Activated CD4-positive, alpha-beta T cell treated with anti-CD3 and anti-CD28 coated beads for 4 hours (primary cell): ENCODE data around the gene ADGRD1.

Experiments
- DNase-seq, 2 donors: peaks; one replicate each; pipeline ENCODE4 v3.0.0-alpha.2; 2020

The ADGRD1 gene

DNA sequence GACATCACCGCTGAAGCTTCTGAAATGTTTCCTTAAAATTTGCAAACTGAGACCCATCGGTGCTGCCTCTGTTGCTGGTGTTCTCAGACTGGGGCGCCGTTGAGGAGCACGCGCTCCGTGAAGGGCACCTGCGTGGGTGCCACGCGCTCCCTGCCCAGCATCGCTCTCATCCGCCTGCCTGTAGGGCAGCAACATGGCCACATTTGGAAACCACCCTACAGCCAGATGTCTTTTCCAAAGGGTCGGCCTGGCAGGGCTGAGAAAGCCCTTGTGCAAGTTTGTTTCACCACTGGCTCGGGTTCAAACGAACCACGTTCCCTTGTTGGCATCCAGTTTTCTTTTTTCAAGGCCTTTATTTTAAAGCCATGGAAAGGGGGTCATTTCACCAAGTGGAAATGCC, 13.9 kb downstream of the ADGRD1 start:
- no peak for DNase-seq

DNA sequence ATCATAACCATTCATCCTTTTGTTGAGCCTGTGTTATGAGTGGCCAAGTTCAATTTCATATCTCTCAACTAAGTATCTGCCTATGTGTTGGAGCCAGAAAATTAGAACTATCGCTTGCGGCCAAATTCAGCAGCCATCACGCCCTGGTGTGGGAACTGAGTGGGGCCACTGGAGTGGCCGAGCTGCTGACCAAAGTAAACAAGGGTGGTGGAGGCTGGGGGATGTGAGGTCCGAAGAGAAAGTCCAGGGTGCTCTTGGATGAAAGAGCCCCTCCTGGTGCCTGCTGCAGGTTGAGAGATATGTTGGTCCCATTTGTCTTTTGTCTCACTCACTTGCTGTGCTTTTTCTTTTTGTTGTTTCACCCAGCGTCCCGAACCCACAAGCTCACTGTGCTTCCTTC, 14.9 kb downstream of the ADGRD1 start:
- no peak for DNase-seq

DNA sequence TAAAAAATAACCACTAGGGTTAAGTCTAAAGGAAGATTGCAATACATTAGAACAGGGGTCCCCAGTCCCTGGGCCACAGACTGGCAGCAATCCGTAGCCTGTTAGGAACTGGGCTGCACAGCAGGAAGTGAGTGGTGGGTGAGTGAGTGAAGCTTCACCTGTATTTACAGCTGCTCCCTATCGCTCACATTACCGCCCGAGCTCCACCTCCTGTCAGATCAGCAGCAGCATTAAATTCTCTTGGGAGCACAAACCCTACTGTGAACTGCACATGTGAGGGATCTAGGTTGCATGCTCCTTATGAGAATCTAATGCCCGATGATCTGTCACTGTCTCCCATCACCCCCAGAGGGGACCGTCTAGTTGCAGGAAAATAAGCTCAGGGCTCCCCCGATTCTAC, 15.5 kb downstream of the ADGRD1 start:
- DNase-seq, result no peak

DNA sequence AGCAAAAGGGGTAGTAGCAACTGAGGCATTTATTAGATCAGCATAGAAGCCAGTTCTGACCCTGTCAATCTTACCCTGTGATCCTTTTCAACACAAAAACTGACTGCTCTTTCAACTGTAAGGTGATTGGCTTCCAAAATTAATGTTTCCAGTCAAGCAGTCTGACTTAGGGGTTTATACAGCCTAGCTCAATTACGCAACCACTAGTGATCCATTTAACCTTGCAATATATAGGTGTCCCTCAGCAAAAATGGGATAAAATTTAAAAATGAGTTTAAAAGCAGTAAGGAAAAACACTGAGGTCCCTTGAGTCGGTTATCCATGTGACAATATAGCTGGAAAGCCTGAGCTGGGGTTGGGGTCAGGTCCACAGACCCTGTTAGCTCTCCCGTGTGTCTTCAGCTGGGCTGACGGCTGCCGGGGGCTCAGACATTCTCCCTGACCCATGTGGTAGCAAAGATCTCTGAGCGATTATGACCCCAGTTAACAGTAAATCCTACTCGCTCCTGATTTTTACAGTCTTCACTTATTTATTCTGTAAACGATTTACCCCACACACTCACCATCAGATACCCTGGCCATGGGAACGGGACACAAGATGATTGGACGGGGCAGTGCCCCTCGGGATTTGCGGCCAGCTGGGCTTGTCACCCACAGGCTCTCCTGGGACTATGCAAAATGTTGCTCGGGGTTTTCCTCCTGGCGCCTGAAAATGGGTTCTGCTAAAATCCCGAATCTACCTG, 16.6 kb downstream of the ADGRD1 start:
- no peak for DNase-seq

DNA sequence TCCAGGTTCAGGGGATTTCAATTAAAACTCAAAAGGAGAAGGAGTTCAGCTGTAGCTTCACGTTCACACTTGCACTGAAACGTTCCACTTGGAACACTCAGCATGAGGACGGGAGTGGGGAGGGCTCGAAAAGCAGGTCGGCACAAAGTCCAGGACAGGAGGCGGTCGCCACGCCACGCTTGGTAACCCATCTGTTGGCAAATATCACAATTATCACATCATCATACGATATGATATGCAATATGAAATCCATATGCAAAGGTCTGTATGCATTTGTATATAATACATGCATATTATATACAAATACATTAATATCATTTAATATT, 17.2 kb downstream of the ADGRD1 start:
- no peak for DNase-seq

DNA sequence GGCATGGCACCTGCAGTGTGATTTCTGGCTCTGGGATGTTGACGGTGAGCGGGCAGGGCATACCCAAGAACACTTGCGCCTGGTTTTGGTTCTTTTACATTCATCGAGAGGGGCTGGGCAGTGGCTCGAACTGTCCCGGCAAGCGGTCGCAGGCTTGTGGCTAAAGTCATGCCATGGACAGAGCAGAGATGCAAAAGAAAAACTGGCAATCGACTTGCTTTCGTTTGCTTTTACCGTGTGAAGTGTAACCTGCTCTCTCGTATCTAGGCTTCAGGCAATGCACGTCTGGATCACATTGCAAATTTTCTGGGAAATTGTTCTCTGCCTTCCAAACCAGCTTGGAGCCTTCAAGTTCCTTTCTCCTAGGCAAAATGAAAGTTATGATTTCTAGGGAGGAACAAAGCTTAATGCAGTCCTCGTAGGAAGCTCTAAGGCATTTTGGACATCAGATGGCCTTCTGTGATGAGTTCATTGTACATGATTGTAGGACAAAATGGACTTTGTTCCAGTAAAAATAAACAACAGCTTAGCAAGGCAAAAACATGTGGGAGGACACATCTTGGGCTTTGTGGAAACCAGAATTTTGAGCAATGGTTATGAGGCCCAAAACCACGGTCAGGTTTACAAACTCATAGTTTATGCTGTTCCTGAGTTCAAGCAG, 18.3 kb downstream of the ADGRD1 start:
- DNase-seq, result no peak

DNA sequence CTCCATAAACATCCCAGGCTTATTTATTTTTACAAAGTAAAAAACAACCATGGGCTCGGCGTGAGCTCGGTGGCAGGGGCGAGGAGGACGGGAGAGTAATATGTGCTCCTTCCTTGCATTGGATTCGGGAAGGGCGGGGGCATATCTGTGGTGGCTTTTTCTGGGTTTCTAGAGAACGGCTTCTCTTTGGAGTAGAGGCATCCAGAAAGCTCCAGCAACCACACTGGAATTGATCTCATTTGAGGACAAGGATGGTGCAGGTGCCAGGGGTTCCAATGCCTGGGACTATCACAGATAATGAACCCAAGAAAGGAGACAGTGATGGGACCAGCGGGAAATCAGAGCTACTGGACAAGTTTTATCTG, 18.9 kb downstream of the ADGRD1 start:
- DNase-seq, result no peak

DNA sequence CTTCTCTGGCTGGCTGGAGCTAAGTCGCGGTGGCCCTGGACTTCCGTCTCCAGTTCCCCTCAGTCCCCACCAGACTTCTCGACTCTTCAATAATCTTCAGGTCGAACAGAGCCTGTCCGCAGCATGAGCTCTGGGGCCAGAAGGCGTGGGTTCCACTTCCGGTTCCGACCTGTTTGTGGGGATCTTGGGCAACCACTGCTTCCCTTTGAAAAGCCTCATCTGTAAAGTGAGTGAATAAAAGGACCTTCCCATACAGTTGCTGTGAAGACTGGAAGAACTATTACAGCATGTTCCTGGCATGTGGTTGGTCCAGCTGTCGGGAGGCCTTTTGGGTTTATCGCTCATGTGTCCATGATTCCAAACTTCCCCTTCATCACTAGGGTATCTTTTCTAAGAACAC, 19.4 kb downstream of the ADGRD1 start:
- no peak for DNase-seq

DNA sequence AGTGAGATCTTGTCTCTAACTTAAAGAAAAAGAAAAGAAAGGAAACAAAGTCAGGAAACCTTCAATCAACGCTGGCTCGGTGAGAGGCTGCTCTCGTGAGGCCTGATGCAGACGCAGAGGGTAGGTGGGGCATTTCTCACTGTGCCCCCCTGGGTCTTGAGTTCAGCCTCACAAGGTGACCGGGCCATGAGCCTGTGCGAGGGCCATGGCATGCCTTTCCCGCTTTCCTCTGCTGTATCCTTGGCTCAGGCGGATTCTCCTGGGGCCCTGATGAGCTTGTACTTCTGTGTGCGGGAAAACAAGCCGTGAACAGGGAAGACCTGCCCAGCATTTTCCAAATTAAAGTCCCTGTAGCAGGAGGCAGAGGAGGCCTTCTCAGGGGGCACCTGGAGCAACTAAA, 20.2 kb downstream of the ADGRD1 start:
- no peak for DNase-seq

DNA sequence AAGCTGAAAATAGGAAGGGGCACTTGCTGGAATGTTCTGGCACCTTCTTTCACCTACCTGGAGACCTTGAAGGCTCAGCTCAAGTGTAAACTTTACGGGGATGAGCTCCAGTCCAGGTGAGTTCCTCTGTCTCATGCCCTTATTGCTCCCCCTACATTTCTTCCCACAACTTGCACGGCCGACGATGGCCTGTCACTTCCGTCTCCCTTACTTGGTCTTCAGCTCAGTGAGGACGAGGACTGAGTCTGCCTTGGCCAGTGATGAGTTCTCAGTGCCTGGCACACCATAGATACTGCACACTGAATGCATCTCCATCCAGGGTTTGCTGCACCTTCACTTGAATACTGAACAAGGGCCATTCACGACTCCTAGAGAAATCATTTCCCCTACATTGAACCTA, 21.4 kb downstream of the ADGRD1 start:
- DNase-seq, result no peak

DNA sequence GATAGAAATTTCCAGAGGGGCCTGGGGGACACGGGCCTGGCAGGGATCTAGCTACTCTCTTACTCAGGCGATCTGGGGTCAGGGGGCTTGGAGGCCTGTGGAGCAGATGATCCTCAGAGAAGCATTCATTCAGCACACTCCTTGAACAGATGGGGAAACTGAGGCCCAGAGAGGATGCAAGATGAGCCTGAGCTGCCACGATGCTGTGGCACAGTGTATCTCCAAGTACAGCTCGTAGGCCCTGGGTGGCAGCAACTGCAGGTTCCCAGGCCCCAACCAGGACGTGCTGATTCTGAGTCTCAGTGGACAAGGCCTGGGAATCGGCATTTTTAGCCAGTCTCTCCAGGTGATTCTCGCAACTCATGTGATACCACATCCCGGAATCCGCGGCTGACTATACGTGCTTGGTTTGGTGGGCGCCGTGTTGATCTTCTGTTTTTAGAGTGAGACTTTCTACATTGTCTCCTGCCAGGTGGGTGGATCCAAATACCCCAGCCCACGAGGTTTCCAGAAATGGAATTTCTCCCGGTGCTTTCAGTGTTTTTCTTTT, 22.5 kb downstream of the ADGRD1 start:
- DNase-seq, result no peak

DNA sequence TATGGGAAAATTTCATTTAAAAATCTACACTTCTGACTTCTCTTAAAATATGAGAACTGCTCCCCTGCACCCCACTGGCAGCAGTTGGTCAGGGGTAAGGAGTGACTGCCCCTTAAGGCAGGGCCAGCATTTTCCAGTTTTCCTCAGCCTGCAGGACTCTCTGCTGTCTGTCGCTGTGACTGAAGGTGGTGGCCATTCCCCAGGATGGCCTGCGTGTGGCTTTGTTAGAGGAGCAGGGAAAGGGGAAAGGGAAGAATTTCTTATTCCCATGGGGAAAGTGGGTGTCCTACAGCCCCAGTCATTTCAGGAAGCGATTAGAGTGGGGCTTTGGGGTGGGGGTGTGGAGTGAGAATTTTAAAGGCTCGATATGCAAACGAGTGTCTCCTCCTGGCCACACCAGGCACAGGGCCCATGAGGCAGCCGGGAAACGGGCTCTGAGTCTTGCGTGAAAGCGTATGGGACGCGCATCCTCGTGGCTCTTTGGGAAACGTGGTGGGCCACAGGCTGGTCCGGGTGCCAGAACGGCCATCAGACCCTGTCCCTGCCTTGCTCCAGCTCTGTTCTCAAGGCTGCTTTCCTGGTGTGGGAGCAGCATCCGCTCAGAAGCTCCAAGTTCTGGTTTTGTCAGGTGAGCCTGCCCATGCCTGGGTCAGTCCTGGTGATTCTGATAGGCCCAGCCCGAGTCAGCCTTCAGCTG, 23.5 kb downstream of the ADGRD1 start:
- DNase-seq, result no peak

DNA sequence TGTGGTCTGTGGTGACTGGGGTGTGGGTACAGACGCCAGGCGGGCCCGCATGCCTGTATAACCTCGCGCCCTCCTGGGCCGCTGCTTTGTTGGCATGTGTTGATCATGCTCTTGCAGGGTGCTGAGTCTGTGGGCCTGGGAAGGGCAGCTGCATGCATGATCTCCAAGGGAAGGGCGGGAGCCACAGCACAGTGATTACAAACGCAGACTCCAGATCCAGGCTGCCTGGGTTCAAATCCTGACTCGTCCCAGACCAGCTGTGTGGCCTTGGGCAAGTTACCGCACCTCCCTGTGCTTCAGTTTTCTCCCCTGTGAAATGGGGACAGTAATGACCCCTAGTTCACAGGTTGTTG, 24.0 kb downstream of the ADGRD1 start:
- DNase-seq, result no peak

DNA sequence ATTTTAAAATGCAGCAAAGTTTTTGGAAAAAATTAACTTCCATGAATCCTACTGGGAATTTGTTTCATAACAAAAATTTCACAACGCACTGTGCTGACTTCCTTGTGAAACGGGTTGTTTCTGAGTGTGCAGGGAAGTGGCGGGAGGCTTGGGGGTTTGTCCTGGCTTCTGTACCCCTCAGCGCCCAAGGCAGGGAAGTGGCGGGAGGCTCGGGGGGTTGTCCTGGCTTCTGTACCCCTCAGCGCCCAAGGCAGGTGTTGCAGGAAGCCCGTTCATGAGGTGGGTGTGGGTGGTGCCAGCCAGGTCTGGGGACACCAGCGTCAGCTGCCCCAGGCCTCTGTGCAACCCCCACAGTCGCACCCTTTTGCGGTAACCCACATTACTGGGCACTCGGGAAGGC, 25.1 kb downstream of the ADGRD1 start:
- DNase-seq, result no peak

DNA sequence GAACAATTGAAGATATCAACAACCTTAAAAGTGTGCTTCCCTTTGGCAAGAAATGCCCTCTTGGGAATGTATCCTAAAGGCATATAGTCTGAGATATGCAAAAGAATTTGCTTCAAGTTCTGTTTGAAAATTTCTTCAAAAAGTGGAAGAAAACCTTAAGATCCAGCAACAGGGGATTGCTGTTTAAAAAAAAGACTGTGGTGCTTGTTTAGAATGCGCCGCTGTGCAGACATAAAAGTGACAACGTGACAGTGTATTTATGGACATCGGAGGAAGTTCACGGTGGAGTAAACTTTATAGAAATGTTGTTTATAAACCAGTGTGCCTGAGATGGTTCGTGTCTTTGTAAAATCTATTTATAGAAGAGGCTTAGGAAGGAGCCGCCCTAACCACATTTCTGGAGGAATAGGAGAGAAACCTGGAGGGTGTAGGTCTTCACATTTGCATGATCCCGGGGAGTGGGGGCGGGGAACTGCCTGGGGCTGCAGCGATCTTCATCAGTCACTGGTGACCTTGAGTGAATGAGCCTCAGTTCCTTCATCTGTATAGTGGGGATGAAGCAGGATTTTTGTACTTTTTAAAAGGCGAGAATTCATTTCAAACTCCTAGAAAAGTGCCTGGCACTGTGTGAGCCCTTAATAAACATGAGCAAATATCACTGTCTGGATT, 27.5 kb downstream of the ADGRD1 start:
- no peak for DNase-seq

DNA sequence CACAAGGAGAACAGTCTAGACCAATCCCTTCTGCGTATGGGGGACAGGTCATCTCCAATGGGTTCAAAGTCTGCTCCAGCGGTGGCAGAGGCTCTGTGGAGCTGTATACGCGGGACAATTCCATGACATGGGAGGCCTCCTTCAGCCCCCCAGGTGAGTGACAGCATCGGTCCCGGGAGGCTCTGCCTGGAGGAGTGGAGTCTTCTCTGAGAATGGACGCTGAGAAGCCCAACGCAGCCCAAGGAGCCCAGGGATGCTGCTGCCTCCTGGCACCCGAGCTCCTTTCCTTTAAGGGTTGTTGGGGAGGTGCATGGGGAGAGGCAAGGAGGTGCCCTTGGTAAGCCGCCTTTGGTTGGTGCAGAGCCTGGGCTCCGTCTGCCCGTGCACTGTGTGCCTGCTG, 28.2 kb downstream of the ADGRD1 start:
- DNase-seq, result no peak

DNA sequence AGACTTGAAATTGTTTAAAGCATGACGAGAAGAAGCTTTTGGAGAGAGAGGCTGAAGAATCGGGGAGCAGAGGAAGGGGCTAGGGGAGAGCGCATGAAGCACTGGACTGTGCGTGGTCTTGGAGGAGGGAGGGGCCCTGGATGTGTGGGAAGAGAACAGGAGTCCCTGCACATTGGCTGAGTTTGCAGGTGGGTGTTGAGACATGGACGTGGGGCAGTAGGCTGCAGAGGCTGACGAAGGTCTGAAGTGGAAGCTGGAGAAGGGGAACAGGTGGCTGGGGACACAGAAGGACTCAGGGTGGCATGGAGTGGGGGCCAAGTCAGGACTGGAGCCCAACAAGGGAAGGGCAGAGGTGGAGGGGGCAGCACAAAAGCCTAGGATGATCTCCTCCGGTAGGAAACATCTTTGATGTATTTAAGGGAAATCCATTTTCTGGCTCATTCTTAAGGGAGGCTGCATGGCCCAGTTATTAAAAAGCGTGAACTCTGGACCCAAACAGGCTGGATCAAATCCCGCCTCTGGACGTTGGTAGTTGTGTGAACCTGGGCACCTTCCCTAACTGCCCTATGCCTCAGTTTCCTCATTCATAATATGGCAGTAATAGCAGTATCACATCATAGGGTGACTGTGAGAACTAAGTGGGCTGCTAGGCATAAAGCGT, 29.0 kb downstream of the ADGRD1 start:
- no peak for DNase-seq

DNA sequence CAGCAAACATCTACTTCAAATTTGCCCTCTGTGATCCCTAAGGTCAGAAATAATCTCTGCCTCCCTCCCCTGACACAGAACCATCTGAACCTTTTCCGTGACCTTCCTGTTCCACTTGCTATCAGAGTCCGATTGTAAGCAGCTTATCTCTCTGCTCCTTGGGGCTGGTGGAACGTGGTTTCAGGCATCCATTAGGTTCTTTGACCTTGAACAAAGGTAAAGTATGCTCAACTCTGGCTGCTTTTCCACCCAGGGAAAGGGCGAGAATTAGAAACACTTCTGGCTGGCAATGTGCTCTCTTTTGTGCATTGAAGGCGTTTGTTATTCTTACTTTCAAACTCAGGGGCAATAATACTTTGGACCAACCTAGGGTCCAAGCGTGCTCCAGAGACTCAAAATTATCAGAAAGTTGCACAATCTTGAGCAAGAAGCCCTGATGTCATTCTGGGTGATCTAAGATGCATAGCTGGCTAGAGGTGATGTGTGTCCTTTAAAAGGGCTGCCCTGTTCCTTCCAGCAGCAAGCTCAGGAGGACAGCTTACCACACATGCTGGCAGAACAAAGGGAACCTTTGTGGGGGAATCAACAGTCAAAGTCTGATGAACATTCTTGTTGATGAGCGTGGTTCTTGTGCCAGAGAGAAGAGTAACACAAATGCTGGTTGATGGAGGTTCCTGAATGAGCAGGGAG, 29.8 kb downstream of the ADGRD1 start:
- no peak for DNase-seq

DNA sequence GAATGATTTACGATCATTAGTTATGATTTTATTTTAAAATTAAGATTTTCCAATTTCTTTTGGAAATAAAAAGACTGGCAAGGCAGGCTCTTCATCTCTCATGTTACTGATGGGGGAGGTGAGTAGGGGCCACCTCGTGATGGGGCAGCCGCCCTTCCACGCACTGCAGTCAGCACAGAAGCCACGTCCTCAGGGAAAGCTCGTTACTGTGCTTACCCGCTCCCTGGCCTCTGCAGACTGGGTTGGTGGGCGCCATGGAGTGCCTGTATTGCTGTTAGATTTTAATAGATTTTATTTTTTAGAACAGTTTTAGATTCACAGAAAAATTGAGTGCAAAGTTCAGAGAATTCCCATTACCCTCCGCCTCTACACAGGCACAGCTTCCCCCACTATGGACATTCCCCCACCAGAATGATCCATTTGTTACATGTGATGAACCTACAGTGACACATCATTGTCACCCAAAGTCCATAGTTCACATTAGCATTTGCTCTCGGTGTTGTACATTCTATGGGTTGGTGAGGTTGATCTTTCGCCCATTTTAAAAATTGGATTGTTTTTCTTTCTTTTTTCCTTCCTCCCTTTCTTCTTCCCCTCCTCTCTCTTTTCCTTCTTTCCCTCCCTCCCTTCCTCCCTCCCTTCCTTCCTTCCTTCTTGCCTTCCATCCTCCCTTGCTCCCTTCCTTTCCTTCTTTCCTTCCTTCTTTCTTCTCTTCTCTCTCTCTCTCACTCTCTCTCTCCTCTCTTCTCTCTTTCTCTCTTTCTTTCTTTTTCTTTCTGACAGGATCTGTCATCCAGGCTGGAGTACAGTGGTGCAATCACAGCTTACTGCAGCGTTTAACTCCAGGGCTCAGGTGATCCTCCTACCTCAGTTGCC, 30.7 kb downstream of the ADGRD1 start:
- DNase-seq, result no peak

DNA sequence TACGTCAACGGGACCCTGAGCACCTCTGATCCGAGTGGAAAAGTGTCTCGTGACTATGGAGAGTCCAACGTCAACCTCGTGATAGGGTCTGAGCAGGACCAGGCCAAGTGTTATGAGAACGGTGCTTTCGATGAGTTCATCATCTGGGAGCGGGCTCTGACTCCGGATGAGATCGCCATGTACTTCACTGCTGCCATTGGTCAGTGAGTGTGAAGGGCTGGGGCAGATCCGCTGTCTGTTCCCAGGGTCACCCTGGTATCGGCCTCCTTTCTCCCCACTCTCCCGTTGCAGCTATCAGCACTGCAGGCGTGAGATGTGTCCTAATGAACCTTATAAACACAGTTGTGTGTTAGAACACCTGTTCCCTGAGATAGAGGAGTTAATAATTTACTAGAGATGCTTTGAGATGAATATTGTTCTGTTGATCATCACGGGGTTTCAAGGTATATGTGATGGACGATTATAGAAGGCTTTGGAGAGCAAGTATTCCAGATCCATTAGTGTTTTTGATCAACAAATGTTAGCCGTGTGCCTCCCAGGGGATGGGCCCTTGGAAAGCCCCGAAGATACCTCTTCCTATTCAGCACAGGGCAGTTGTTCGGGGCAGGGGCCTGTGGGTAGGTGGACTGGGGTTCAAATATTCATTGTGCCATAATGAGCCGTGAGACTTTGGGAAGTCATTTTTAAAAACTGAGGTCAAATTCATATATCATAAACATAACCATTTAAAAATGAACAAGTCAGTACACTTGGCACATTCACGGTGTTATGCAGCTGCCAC, 33.6 kb downstream of the ADGRD1 start:
- DNase-seq, result no peak

DNA sequence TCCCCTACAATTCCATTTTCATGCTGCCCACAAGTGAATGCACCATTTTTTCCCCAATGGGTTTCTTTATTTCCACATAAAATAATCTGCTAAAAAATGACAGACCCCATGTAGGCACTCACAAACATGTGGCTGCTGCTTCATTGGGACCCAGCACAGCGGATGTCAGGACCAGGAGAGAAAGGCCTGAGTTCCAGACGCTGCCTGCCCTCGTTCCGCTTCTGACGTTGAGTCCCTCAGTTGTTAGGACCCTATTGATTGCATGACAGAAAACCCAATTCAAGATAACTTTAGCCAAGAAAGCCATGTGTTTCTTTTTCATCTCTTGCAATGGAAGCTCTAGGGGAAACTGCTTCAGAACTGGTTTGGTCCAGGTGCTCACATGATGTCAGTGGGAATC, 34.6 kb downstream of the ADGRD1 start:
- no peak for DNase-seq
